Measurements from ENCODE around the gene NGB.
A peak's percentile ranks its signal among the peaks of the same experiment; 100 is the strongest.
"Not testable (repeated sequence)": the region's sequence is repeated elsewhere in the genome, so short reads cannot be mapped to it uniquely, and the experiment has no call there.

NGB gene

GRCh38 chr14:77271113-77271710 is at the start of gene NGB:
Gene NGB (minus strand): TSS chr14:77271206. CDS start chr14:77270937, 269 bp downstream.
- no peak for DNase-seq (ENCODE audit: extremely low read depth, low read depth)
- TF ChIP-seq CTCF (IDR thresholded peaks at IDR 0.05; ENCODE audit: low read depth, low read length, missing control alignments): no peak
- no peak within 1 kb of the TSS for H3K4me3 ChIP-seq (replicated peaks; ENCODE audit: low read depth, low read length)

- DNase-seq (ENCODE audit: extremely low read depth, low read depth): peak; percentile 66
- TF ChIP-seq CTCF (IDR thresholded peaks at IDR 0.05; ENCODE audit: low read depth, low read length, missing control alignments): peak; percentile 17
- H3K4me3 ChIP-seq (replicated peaks; ENCODE audit: low read depth, low read length): peak within 1 kb of the TSS; percentile 92
Observed at GRCh38 chr14:77320238-77320935, 49.4 kb upstream of the NGB start, which contains the start of gene POMT2. Gene POMT2 (minus strand): TSS chr14:77320883. CDS start chr14:77320681, 202 bp downstream.

GRCh38 chr14:77319422-77319821 is 48.4 kb upstream of the NGB start:
- peak overlapping the region; percentile 92 for H3K4me3 ChIP-seq (replicated peaks; ENCODE audit: low read depth, low read length)
- TF ChIP-seq CTCF (IDR thresholded peaks at IDR 0.05; ENCODE audit: low read depth, low read length, missing control alignments): no peak
- no peak for DNase-seq (ENCODE audit: extremely low read depth, low read depth)

- H3K4me3 ChIP-seq (replicated peaks; ENCODE audit: low read depth, low read length); DNase-seq (ENCODE audit: extremely low read depth, low read depth): not testable (repeated sequence)
Observed at GRCh38 chr14:77318756-77319155, 47.8 kb upstream of the NGB start.

GRCh38 chr14:77318006-77318553 is 47.1 kb upstream of the NGB start:
- no peak overlapping the region for H3K4me3 ChIP-seq (replicated peaks; ENCODE audit: low read depth, low read length)
- no peak for DNase-seq (ENCODE audit: extremely low read depth, low read depth)
- TF ChIP-seq CTCF (IDR thresholded peaks at IDR 0.05; ENCODE audit: low read depth, low read length, missing control alignments): no peak

- H3K4me3 ChIP-seq (replicated peaks; ENCODE audit: low read depth, low read length): no peak overlapping the region
- no peak for DNase-seq (ENCODE audit: extremely low read depth, low read depth)
- no peak for TF ChIP-seq CTCF (IDR thresholded peaks at IDR 0.05; ENCODE audit: low read depth, low read length, missing control alignments)
Observed at GRCh38 chr14:77316872-77317301, 45.9 kb upstream of the NGB start.

GRCh38 chr14:77316195-77316505 is 45.1 kb upstream of the NGB start:
- no peak for TF ChIP-seq CTCF (IDR thresholded peaks at IDR 0.05; ENCODE audit: low read depth, low read length, missing control alignments)
- no peak overlapping the region for H3K4me3 ChIP-seq (replicated peaks; ENCODE audit: low read depth, low read length)
- DNase-seq (ENCODE audit: extremely low read depth, low read depth): no peak

Data from HFF-Myc (cell line).